T-helper 9 cell (primary cell): Measurements from ENCODE around the gene MAL.

Experiments used
- DNase-seq: peaks from one replicate; pipeline ENCODE4 v3.0.0-alpha.2; 2020

Gene MAL

GRCh38 chr2:94996305-94997100 is 29.0 kb upstream of the MAL start:
- DNase-seq: no peak

GRCh38 chr2:94997981-94998930 is 27.3 kb upstream of the MAL start:
- no peak for DNase-seq

GRCh38 chr2:94999431-94999883 is 26.1 kb upstream of the MAL start:
- DNase-seq: no peak

DNA sequence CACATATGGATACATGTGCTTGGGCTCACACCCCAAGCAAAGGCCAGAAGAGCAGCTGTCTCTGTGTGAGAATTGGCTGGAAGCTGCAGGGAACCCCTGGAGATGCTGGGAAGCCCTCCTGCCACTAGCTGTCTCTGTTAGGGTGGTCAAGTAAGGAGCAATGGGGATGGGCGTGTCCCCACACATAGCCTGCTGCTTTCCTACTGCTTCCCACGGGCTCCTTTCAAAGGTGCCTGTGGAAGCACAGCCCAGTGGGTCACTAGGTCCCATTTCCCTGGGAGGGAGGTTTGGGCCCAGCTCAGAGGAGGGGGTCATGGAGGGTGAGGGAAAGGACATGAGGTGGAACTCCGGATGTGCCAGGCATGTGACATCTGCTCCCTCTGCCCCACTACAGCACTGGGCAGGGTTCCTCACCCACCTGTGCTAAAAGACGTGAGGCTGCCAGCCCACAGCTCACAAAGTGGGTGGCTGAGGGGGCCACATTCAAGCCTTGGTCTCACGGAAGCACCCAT is 24.4 kb upstream of the MAL start:
- no peak for DNase-seq

DNA sequence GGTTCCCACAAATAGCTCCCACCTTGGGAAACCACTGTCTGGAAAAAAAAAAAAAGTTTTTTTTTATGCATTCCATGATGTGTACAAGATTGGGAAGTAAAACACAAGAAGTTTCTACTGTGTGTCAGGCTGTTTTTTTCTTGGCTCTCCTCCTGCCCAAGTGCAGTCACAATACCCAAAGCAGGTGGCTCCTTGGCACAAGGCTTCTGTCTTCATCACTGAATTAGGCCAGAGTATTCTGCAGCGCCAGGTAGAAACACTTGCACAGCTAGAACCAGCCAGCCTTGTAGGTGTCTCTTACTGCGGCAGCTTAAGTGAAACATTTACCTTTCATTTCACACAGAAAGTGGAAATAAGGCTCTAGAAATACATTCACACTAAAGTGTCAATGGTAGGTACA is 23.8 kb upstream of the MAL start:
- DNase-seq: no peak

- no peak for DNase-seq
Observed at GRCh38 chr2:95002498-95002897, 23.0 kb upstream of the MAL start.

DNA sequence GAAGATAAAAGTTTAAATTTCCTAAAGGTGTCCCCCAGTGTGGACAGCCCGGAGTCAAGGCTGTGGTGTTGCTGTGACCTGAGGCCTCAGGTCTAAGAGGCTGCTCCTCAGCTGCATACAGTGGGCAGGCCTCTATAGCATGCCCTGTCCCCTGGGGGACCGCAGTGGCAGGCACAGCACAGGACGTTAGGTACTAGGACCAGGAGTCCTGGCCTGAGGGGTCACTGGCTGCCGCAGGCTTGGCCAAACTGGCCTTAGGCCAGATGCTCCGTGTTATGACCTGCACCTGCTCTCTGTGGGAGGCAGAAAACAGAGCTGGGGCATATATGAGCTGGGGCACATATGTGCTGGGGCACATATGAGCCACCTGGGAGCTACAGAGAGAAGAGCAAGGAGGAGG is 21.2 kb upstream of the MAL start:
- no peak for DNase-seq

DNA sequence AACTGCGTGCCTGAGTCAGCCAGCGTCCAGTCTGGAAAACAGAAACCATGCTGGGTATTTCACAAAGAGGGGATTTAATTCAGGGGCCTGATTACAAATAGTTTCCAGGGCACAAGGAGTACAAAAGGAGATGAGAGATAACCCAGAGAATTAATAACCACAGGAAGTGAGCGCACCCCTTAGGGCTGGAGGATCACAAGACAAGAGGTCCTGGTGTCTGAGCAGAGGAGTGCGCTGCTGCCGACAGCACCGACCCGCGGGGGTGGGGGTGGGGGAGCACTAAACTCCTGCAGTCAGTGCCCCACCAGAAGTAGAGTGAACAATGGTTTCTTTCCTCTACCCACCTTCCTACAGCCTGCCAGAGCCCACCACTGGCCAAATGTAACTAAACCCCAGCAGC is 20.8 kb upstream of the MAL start:
- no peak for DNase-seq

- no peak for DNase-seq
Observed at GRCh38 chr2:95005726-95006125, 19.8 kb upstream of the MAL start.

DNA sequence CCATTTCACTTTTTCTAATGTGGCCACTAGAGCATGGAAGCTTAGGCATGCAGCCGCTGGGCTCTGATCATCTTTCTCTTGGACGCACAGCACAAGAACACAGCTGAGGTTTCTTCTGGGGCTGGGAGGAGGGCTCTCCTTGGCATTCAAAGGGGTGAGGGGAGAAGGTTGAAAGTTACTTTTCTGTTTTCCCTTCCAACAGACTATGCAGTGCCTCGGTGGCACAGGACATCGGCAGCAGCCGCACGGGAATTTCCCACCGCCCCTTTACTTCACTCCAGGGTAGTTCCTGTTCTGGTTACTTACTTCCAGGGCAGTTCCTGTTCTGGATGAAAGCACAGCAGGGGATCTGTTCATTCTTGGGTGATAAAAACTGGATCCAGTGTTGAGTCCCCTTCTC is 18.9 kb upstream of the MAL start:
- no peak for DNase-seq

- no peak for DNase-seq
Observed at GRCh38 chr2:95007031-95007609, 18.4 kb upstream of the MAL start.

DNA sequence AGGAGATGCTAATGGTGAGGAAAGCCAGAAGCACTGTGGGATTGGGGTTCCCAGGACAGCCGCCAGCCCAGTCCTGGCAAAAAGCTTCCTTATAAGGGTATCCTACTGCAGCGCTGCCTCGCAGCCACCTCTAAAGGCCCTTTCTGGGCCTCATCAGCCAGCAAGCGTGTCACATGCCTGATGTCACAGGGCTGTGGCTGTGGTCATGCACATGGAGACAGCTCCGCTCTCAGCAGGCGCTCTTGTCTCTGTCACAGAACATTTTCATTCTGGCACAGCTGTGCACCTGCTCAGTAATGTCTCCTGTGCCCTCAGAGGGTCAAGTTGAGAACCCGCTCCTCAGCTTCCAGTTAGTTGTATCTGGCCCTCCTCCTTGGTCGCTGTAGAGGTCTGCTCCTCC is 17.7 kb upstream of the MAL start:
- DNase-seq: no peak

GRCh38 chr2:95008306-95008705 is 17.2 kb upstream of the MAL start:
- no peak for DNase-seq

DNA sequence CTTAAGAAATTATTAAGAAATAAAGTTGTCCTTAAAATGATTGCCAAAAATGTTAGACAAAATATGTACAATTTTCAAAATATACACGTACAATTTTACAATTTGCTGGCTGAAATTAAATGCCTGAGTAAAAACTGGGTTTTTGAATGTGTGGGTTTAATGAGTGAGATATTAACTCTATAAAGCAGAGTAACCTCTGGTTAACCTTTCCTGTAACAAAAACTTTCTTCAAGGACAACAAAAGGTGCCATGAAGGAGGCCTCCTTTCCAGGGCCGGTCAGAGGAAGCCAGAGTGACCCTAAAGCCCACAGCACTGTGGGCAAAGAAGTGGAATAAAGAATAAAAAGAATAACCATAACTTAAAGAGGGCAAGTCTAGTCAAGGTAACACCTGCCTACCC is 16.5 kb upstream of the MAL start:
- DNase-seq: no peak

- no peak for DNase-seq
Observed at GRCh38 chr2:95009412-95009811, 16.1 kb upstream of the MAL start.

DNA sequence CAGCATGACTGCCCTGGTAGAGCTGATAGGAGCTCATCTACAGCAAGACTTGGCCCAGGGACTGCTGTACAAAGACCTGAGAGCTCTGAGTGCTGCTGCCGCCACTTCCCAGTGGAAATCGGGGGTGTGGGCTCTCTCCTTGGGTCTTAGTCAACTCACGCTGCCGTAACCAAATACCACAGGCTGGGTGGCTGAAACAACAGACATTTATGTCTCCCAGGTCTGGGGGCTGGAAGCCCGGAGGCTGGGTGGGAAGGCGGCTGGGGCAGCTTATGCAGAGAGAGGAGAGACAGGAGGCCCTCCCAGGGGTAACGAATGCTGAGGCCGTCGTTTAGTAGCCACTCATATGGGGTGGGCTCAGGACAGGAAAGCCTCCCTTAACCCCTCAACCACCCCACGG is 15.4 kb upstream of the MAL start:
- DNase-seq: no peak

DNA sequence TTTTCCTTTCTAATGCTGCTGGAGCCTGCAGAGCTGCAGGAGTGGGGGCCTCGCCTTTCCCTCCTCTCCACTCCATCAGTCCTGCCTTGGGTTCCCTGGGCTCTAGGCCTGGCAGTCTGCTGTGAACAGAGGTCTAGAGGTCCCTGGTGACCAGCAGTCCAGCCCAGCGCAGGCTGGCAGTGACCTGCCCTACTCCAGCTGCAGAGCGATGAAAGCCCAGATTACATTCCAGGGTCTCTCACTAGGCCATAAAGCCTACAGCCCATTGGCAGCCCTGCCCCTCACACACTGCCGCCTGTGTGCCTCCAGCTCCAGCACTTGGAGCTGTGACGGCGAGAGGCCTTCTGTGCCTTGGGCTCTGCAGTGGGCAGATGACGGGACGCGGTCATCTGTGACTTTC is 14.8 kb upstream of the MAL start:
- DNase-seq: no peak

- no peak for DNase-seq
Observed at GRCh38 chr2:95012881-95013550, 12.5 kb upstream of the MAL start.

- DNase-seq: no peak
Observed at GRCh38 chr2:95013726-95014125, 11.8 kb upstream of the MAL start.

GRCh38 chr2:95014126-95014708 is 11.3 kb upstream of the MAL start:
- DNase-seq: no peak

DNA sequence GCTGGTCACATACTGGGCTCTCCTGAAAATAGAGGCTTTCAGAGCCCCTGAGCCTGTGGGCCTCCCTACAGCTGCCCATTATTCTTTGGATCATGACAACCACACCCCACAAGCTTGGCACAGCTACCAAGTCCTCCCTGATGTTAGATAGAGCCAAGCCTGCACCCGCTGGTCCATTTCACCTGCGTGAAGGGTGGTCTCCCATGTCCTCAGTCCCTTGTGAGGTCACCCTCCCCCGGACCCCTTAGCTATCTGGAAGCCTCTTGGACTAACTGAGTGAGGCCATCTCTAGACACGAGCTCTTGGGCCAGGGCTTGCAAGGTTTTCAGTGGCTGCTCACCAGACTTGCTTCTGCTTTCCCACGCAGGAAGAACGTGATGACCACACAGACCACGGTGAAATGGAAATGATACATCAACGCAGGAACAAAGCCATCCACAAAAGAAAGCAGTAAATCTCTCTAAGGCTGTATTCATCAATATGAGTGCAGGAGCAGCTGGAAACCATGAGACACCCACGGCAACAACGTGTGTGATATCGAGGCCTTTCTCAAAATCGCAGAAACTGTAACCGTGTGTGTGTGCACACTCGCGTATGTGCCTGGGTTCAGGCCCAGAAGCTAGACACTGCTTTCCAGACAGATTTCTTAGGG is 10.1 kb upstream of the MAL start:
- no peak for DNase-seq

DNA sequence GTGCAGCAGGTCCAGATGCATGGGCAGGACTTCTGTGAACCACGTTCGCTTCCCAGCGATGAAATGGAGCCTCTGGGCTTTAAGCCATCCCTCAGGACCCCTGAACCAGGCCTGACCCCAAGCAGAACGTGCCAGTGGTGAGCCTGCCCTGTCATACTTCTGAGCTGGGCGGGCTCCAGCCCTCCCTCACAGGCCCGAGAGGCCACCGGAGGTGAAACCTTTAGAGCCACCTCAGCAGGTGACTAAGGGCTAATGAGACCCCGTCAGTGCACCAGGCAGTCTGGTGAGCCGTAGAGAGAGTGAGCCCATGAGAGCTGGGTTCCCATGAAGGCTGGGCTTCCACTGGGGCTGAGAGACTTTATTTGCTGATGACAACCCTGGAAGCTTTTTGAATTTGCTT is 8.9 kb upstream of the MAL start:
- no peak for DNase-seq
